Effector memory CD8-positive, alpha-beta T cell (primary cell): ENCODE measurements around the gene SUPT3H.

ENCODE experiments used
- ATAC-seq: fragments of 150-1000 bp; cut with Tn5 transposase; replicated peaks from 2 replicates; pipeline ENCODE4 v1.10.0; 2021; ENCODE audit warnings: mild to moderate bottlenecking, moderate library complexity
- DNase-seq, 3 experiments: peaks; one replicate each; pipeline ENCODE4 v3.0.0; 2021
- H3K27ac Mint-ChIP-seq, 2 donors: one replicate each; pipeline ENCODE4 v1.8.0; 2022; ENCODE audit warnings: mild to moderate bottlenecking in 2 of 2, mixed read lengths in 2 of 2, moderate library complexity in 2 of 2
- H3K27me3 Mint-ChIP-seq, 2 donors: one replicate each; pipeline ENCODE4 v1.8.0; 2022; ENCODE audit warnings: mixed read lengths in 2 of 2
- H3K36me3 Mint-ChIP-seq: one replicate; pipeline ENCODE4 v1.8.0; 2022; ENCODE audit warnings: mild to moderate bottlenecking, moderate library complexity, mixed read lengths; ENCODE audit not compliant: insufficient read depth
- H3K4me1 Mint-ChIP-seq, 2 donors: one replicate each; pipeline ENCODE4 v1.8.0; 2022; ENCODE audit warnings: low read depth in 2 of 2, mixed read lengths in 2 of 2
- H3K4me3 Mint-ChIP-seq, 2 donors: one replicate each; pipeline ENCODE4 v1.8.0; 2022; ENCODE audit warnings: mild to moderate bottlenecking in 2 of 2, mixed read lengths in 2 of 2, moderate library complexity in 2 of 2
- H3K9me3 Mint-ChIP-seq, 2 donors: one replicate each; pipeline ENCODE4 v1.8.0; 2022; ENCODE audit warnings: mixed read lengths in 2 of 2

The SUPT3H gene

DNA sequence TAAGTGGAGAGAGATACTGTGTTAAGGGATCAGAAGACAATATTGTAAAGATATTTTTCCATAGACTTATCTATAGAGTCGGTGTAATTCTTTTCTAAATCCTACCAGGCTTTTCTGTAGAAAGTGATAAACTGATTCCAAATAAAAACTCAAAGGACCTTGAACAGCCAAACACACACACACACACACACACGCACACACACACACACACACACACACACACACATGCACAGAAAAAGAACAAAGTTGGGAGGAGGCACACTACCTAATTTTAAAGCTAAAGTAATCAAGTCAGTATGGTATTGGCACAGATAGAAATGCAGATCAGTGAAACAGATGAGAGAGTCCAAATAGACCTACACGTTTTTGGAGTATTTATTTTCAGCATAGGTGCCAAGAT is 534.0 kb downstream of the SUPT3H start:
- Mint-ChIP-seq H3K27me3 (no peaks in the 10 kb centered on the region), H3K4me1 (peaks cover 7 to 12% of the 10 kb centered on the region in 2 donors), H3K27ac (no peak overlapping the region), H3K9me3 (no peaks in the 10 kb centered on the region), H3K4me3 (no peak overlapping the region), H3K36me3 (no peaks in the 10 kb centered on the region)
- ATAC-seq (no peak), DNase-seq (no peak)

DNA sequence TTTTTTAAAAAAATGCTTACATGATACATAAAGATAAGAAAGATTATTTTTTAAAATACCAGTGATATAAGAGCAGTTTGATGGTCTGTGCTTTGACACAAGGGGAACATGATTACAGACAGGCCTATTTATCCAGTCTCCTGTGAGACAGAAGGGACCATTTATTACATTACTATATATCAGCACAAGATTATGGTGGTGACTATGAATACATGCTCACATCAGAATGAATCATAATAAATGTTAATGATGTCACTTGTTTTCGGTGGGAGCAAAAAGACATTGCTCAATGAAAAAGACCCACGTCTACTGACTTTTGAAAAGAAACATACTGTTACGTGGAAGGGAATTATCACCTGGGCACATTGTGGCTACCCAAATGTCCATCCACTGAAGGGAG is 535.1 kb downstream of the SUPT3H start:
- Mint-ChIP-seq H3K4me1 (peaks cover 7 to 14% of the 10 kb centered on the region in 2 donors), H3K9me3 (no peaks in the 10 kb centered on the region), H3K4me3 (no peak overlapping the region), H3K27me3 (no peaks in the 10 kb centered on the region), H3K36me3 (no peaks in the 10 kb centered on the region), H3K27ac (no peak overlapping the region)
- no peak for ATAC-seq
- DNase-seq = no peak

DNA sequence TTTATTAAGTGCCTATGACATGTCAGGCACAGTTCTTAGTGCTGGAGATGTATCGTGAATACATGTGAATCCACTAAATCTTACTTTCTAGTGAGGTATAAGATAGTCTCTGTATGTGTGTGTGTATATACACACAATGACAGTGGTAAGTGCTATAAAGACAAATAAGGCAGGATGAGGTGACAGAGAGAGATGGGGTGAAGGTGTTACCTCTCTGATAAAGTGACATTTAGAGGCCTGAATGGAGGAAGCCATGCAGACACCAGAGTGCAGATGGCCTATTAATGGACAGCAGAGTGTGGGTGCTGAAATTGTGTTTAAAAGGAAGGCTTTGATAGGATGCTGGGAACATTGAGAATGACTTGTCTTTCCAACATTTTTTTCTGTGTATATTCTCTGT is 535.9 kb downstream of the SUPT3H start:
- DNase-seq = no peak

DNA sequence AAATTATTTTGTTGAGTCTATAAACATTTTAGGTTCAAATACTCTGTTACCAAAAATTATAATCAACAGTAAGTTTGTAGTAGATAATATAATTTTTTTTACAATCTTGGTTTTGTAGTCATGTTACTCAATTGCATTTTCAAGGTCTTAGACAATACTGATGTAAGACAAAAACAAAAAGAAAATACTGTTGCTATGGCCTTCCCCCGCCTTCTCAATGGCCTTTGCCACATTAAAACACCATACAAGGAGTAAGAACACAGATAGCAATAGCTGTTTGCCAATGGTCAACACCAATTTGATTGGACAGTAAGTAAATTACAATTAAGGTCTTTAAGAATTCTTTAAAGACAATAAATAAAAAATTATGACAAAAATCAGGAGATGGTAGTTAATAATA is 540.0 kb downstream of the SUPT3H start:
- Mint-ChIP-seq H3K9me3 (no peaks in the 10 kb centered on the region), H3K4me3 (no peak overlapping the region), H3K27ac (no peak overlapping the region), H3K4me1 (peaks cover 8 to 20% of the 10 kb centered on the region in 2 donors), H3K27me3 (no peaks in the 10 kb centered on the region), H3K36me3 (no peaks in the 10 kb centered on the region)
- ATAC-seq (no peak), DNase-seq (no peak)

More for the DNA sequence above, 535.9 kb downstream of the SUPT3H start:
- Mint-ChIP-seq H3K27ac (no peak overlapping the region), H3K4me1 (peaks cover 7 to 14% of the 10 kb centered on the region in 2 donors), H3K9me3 (no peaks in the 10 kb centered on the region), H3K36me3 (no peaks in the 10 kb centered on the region), H3K27me3 (no peaks in the 10 kb centered on the region), H3K4me3 (no peak overlapping the region)
- peak; percentile 22 for ATAC-seq

DNA sequence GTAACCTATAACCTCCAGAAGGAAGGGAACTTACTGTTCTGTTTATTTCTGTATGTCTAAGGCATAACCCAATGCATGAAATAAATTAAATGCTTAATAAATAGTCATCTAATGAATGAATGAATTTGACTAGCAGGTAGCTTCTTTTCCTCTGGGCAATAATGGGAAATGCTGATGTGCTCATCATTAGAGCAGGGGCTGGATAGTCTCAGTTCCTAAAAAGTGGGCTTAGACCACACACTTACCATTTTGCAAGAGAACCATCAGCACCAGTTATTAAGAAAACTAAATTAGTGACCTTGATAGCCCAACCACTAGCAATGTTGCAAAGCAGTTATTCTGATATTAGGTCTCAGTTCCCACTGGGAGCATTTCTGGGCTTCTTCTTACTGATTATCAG is 540.5 kb downstream of the SUPT3H start:
- H3K27me3 Mint-ChIP-seq = no peaks in the 10 kb centered on the region
- H3K4me1 Mint-ChIP-seq = peaks cover 8 to 20% of the 10 kb centered on the region in 2 donors
- no peak overlapping the region for H3K4me3 Mint-ChIP-seq
- no peak for DNase-seq
- H3K9me3 Mint-ChIP-seq = no peaks in the 10 kb centered on the region
- no peak overlapping the region for H3K27ac Mint-ChIP-seq
- no peak for ATAC-seq
- H3K36me3 Mint-ChIP-seq = no peaks in the 10 kb centered on the region

DNA sequence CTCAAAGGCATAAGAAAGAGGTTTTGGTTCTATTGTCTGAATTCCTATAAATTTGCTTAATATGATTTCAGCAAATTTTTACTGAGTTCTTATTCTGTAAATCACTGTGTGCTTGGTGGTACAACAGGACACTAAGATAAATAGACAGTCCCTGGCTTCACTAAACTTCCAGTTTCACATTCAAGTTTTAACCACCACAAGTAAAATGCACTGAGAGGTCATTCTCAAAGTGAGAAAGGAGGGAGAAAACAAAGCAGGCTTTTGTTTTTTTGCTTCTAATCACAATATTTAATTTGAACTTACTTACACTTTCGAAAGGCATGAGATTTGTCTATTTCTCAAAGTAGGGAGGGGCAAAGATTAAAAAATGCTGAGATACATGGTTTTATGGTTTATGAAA is 544.5 kb downstream of the SUPT3H start:
- Mint-ChIP-seq H3K4me3 (no peak overlapping the region), H3K4me1 (peaks cover 20 to 38% of the 10 kb centered on the region in 2 donors), H3K27ac (no peak overlapping the region), H3K36me3 (no peaks in the 10 kb centered on the region), H3K27me3 (no peaks in the 10 kb centered on the region), H3K9me3 (no peaks in the 10 kb centered on the region)
- no peak for DNase-seq
- no peak for ATAC-seq

DNA sequence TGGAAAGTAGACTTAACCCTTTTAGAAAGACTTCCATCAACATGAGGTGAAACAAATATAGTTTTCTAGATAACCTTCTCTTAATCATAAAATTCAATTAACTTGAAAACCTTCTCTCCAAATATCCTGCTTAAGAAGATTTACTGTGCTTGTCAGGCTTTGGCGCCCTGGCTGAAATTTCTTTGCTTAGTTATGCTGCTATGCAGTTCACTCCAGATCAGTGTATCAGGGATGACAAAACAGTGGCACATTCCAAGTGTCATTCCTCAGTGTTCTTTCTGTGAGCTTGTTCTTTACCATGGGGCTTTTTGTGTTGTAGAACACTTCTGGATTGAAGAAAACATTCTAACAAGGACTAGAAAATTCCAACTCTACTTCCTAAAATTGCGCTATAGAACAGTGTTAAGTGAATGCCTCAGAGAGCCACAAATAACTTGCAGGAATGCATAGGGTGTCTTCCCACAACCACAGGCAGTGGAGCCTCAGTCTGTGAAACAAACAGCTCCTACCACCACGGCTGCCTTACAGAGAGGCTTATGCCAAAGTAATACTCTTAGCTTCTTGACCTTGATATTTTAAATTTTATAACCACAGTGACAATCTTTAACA is 546.6 kb downstream of the SUPT3H start:
- no peaks in the 10 kb centered on the region for H3K9me3 Mint-ChIP-seq
- no peaks in the 10 kb centered on the region for H3K27me3 Mint-ChIP-seq
- H3K36me3 Mint-ChIP-seq = no peaks in the 10 kb centered on the region
- H3K27ac Mint-ChIP-seq = no peak overlapping the region
- ATAC-seq (no peak), DNase-seq (no peak)
- H3K4me3 Mint-ChIP-seq = no peak overlapping the region
- peaks cover 18 to 38% of the 10 kb centered on the region in 2 donors for H3K4me1 Mint-ChIP-seq

DNA sequence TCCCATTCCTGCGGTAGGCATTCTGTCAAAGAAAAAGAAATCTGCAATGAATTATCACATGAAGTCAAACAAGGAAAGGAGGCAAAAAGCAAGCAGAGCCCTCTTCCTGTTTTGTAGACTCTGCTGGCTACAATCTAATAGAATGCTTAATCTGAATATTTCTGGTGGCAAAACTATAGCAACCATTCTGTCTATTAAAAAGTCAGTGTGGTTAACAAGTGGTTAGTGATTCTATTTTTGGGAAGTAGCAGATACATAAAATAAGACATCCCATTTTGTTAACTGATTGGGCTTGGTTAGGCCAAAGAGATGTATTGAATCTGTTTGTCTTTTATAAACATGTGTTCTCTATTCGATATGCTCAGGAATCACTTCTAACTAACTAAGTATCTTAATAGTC is 547.9 kb downstream of the SUPT3H start:
- H3K4me3 Mint-ChIP-seq = no peak overlapping the region
- peaks cover 18 to 31% of the 10 kb centered on the region in 2 donors for H3K4me1 Mint-ChIP-seq
- H3K27ac Mint-ChIP-seq = peak overlapping the region; percentile 60 to 84
- H3K27me3 Mint-ChIP-seq = no peaks in the 10 kb centered on the region
- peak; percentile 66 for ATAC-seq
- DNase-seq = no peak
- no peaks in the 10 kb centered on the region for H3K9me3 Mint-ChIP-seq
- no peaks in the 10 kb centered on the region for H3K36me3 Mint-ChIP-seq

DNA sequence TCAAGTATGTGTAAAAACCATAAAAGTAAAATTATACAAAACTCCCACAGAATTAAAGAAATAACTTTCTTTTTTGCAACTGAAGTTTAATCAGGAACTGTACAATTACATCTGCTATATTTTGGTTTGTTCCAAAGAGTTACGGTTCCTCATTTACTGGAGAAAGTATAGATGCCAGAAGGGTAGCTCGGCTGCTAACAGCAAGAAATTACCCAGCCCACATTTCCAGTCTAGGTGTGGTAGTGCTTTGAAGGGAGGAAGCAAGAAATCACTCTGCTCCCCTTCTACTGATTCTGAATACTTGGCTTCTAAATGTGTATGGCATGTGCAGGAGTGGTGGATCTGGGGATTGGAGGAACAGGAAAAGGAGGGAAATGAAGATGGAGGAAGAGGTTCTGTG is 549.0 kb downstream of the SUPT3H start:
- Mint-ChIP-seq H3K9me3 (no peaks in the 10 kb centered on the region), H3K4me3 (peak overlapping the region in 1 of 2 donors; percentile 3), H3K36me3 (no peaks in the 10 kb centered on the region), H3K27me3 (no peaks in the 10 kb centered on the region), H3K27ac (peak overlapping the region; percentile 21 to 84), H3K4me1 (peaks cover 22 to 23% of the 10 kb centered on the region in 2 donors)
- DNase-seq (no peak), ATAC-seq (no peak)

DNA sequence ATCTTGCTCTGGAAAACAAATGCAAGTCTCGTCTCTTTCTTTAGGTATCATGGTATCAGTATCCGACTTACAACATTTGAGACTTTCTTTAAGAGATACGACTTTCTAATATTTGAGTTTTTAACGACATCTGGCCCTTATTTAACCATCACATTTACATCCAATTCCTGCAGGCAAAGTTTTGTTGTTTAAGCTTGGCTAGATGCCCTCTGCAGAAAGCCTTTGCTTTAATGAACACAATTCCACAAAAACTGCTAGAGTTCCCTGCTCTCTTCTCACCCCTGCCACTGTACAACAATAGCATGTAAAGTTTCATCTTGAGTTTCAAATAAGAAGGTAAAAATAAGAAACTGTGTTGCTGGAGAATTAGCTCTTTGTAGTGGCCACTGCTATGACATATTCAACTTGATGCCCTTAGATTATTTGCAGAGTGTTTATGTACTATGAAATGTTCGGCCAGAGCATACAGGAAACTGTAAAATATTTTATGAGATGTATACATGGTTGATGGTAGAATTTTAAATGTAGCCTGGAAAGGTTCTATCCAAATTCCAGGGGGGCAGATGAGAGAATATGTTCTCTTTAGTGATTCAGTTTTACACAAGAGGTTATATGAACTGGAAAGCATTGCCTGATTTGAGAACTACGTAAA is 551.6 kb downstream of the SUPT3H start:
- DNase-seq (no peak), ATAC-seq (no peak)
- H3K4me1 Mint-ChIP-seq = peaks cover 19% of the 10 kb centered on the region in 2 donors
- no peaks in the 10 kb centered on the region for H3K36me3 Mint-ChIP-seq
- H3K27ac Mint-ChIP-seq = no peak overlapping the region
- no peaks in the 10 kb centered on the region for H3K9me3 Mint-ChIP-seq
- H3K27me3 Mint-ChIP-seq = no peaks in the 10 kb centered on the region
- no peak overlapping the region for H3K4me3 Mint-ChIP-seq

DNA sequence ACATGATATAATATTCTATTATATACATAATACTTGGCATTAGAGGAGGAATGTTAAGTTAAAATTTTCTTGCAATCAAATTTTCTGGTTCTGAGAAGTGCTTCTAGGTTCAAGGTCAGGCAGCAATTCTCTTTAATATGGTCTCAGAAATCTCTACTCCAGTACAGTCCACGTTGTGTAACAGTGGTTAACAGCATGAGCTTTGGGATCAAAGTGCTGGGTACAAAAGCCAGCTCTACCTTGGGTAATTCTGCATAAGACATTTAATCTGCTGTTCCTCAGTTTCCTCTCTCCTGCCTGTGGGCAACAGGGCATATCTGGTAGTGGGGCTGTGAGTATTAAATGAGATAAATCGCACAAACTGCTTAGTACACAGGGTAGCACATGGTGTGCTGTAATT is 552.5 kb downstream of the SUPT3H start:
- H3K27ac Mint-ChIP-seq = no peak overlapping the region
- no peaks in the 10 kb centered on the region for H3K9me3 Mint-ChIP-seq
- H3K27me3 Mint-ChIP-seq = no peaks in the 10 kb centered on the region
- no peak for ATAC-seq
- no peak overlapping the region for H3K4me3 Mint-ChIP-seq
- peaks cover 15 to 19% of the 10 kb centered on the region in 2 donors for H3K4me1 Mint-ChIP-seq
- no peak for DNase-seq
- peaks cover under 1% of the 10 kb centered on the region for H3K36me3 Mint-ChIP-seq

DNA sequence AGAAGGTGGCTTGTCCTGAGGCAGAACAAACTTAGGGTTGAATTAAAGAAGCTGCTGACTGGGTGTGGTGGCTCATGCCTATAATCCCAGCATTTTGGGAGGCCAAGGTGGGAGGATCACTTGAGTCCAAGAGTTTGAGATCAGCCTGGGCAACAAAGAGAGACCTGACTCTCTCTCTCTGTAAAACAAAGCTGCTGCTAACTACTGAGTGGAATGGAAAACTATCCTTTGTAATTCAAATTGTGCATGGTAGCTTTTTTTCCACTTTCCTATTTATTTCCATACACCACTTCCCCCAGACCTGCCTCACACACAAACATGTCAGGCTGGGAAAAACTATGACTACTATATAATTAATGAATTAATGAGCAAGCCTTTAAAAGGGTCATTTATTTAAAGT is 553.2 kb downstream of the SUPT3H start:
- no peak overlapping the region for H3K4me3 Mint-ChIP-seq
- DNase-seq (no peak), ATAC-seq (no peak)
- no peaks in the 10 kb centered on the region for H3K9me3 Mint-ChIP-seq
- H3K36me3 Mint-ChIP-seq = peaks cover 4% of the 10 kb centered on the region
- no peaks in the 10 kb centered on the region for H3K27me3 Mint-ChIP-seq
- peaks cover 12 to 13% of the 10 kb centered on the region in 2 donors for H3K4me1 Mint-ChIP-seq
- no peak overlapping the region for H3K27ac Mint-ChIP-seq

DNA sequence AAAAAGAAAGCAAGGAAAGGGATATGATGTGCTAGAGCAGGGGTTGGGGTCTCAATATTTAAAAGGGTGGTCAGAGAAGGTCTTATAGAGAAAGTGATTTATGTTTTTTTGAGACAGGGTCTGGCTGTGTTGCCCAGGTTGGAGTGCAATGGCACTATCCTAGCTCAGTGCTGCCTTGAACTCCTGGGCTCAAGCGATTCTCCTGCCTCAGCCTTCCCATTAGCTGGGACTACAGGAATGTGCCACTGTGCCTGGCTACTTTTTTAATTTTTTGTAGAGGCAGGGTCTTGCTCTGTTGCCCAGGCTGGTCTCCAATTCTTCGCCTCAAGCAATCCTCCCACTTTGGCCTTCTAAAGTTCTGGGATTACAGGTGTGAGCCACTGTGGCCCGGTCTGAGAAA is 557.0 kb downstream of the SUPT3H start:
- Mint-ChIP-seq H3K27ac (no peak overlapping the region), H3K9me3 (no peaks in the 10 kb centered on the region), H3K4me1 (peaks cover 4 to 5% of the 10 kb centered on the region in 2 donors)

DNA sequence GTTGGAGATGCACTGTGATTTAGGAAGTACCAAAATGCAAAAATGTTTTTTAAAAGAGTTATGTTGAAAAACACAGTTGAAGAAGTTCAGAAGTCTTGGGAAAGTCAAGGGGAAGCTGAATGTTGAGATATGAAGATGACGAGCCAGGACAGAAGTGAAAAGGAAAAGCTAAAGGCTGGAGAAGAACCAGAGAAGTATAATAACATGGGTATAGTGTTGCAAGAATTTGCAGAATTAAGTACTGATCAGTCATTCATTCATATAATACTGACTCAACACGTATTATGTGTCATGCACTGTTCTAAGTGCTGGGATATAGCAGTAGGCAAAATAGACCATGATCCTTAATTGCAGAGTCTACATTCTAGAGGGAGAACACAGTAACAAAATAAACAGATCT is 557.4 kb downstream of the SUPT3H start:
- peaks cover 6% of the 10 kb centered on the region for H3K36me3 Mint-ChIP-seq
- H3K27me3 Mint-ChIP-seq = no peaks in the 10 kb centered on the region
- no peak overlapping the region for H3K4me3 Mint-ChIP-seq
- peaks cover 4 to 5% of the 10 kb centered on the region in 2 donors for H3K4me1 Mint-ChIP-seq
- no peak overlapping the region for H3K27ac Mint-ChIP-seq
- DNase-seq (no peak), ATAC-seq (no peak)
- H3K9me3 Mint-ChIP-seq = no peaks in the 10 kb centered on the region

More for the DNA sequence above, 557.0 kb downstream of the SUPT3H start:
- Mint-ChIP-seq H3K27me3 (no peaks in the 10 kb centered on the region), H3K4me3 (no peak overlapping the region), H3K36me3 (peaks cover 6% of the 10 kb centered on the region)
- DNase-seq (no peak), ATAC-seq (no peak)
